GM18502 (cell line): ENCODE results near the gene TMEM9B.
"Not testable (repeated sequence)": the region's sequence is repeated elsewhere in the genome, so short reads cannot be mapped to it uniquely, and the experiment has no call there.

ENCODE experiments used
- ATAC-seq: cut with Tn5 transposase; IDR thresholded peaks from one replicate; pipeline ENCODE4 v1.9.1; 2021; ENCODE audit warnings: mild to moderate bottlenecking; ENCODE audit not compliant: unreplicated experiment, poor library complexity

The TMEM9B gene

GRCh38 chr11:8979365-8979764 is 15.1 kb upstream of the TMEM9B start:
- ATAC-seq = not testable (repeated sequence)

- no peak for ATAC-seq
Observed at GRCh38 chr11:8973121-8973520, 8.9 kb upstream of the TMEM9B start.

- no peak for ATAC-seq
Observed at GRCh38 chr11:8971924-8972316, 7.7 kb upstream of the TMEM9B start.

GRCh38 chr11:8971196-8971923 is 7.1 kb upstream of the TMEM9B start:
- ATAC-seq = no peak

GRCh38 chr11:8967184-8967583 is 2.9 kb upstream of the TMEM9B start:
- ATAC-seq = no peak

- ATAC-seq = peak; percentile 69
Observed at GRCh38 chr11:8963569-8964323, 496 bp downstream of the TMEM9B start.

- no peak for ATAC-seq
Observed at GRCh38 chr11:8962841-8963240, 1.4 kb downstream of the TMEM9B start.

GRCh38 chr11:8961401-8961800 is 2.8 kb downstream of the TMEM9B start:
- no peak for ATAC-seq

GRCh38 chr11:8959546-8960166 is 4.6 kb downstream of the TMEM9B start:
- peak; percentile 45 for ATAC-seq

- ATAC-seq = no peak
Observed at GRCh38 chr11:8956860-8957259, 7.4 kb downstream of the TMEM9B start.

GRCh38 chr11:8948886-8949285 is 15.4 kb downstream of the TMEM9B start:
- no peak for ATAC-seq

GRCh38 chr11:8947230-8947943 is 16.9 kb downstream of the TMEM9B start:
- no peak for ATAC-seq

GRCh38 chr11:8942518-8943066 is 21.6 kb downstream of the TMEM9B start, which contains the start of gene ASCL3:
TSS of gene ASCL3 (minus strand) at chr11:8943016. CDS start at chr11:8938161, 4,855 bp downstream.
- ATAC-seq = no peak

- no peak for ATAC-seq
Observed at GRCh38 chr11:8941341-8942103, 22.7 kb downstream of the TMEM9B start.

GRCh38 chr11:8937659-8938058 is 26.6 kb downstream of the TMEM9B start:
- no peak for ATAC-seq

- no peak for ATAC-seq
Observed at GRCh38 chr11:8937159-8937558, 27.1 kb downstream of the TMEM9B start.

- ATAC-seq = not testable (repeated sequence)
Observed at GRCh38 chr11:8935789-8936188, 28.5 kb downstream of the TMEM9B start.

- ATAC-seq = no peak
Observed at GRCh38 chr11:8934742-8935488, 29.3 kb downstream of the TMEM9B start.

GRCh38 chr11:8933931-8934330 is 30.3 kb downstream of the TMEM9B start:
- no peak for ATAC-seq
